HG02763 (cell line): ENCODE measurements around the gene ABLIM2.

Experiments
- ATAC-seq: cut with Tn5 transposase; IDR thresholded peaks from one replicate; pipeline ENCODE4 v1.9.1; 2021; ENCODE audit warnings: mild to moderate bottlenecking, moderate library complexity; ENCODE audit not compliant: unreplicated experiment

ABLIM2 gene

GRCh38 chr4:8107146-8107657 is 51.4 kb downstream of the ABLIM2 start:
- ATAC-seq: no peak

- ATAC-seq: no peak
These were observed 52.1 kb downstream of the ABLIM2 start for GRCh38 chr4:8106451-8107025.

GRCh38 chr4:8105306-8106100 is 53.1 kb downstream of the ABLIM2 start:
- ATAC-seq: no peak

- no peak for ATAC-seq
These were observed 53.9 kb downstream of the ABLIM2 start for GRCh38 chr4:8104491-8105305.

GRCh38 chr4:8103421-8104390 is 54.9 kb downstream of the ABLIM2 start:
- ATAC-seq: no peak

GRCh38 chr4:8102831-8103230 is 55.8 kb downstream of the ABLIM2 start:
- ATAC-seq: no peak

GRCh38 chr4:8102076-8102355 is 56.6 kb downstream of the ABLIM2 start:
- ATAC-seq: no peak

- ATAC-seq: no peak
These were observed 57.2 kb downstream of the ABLIM2 start for GRCh38 chr4:8101213-8102075.

- no peak for ATAC-seq
These were observed 58.6 kb downstream of the ABLIM2 start for GRCh38 chr4:8099981-8100464.

- ATAC-seq: no peak
These were observed 60.1 kb downstream of the ABLIM2 start for GRCh38 chr4:8098506-8098905.

- no peak for ATAC-seq
These were observed 60.8 kb downstream of the ABLIM2 start for GRCh38 chr4:8097721-8098345.

GRCh38 chr4:8097141-8097541 is 61.5 kb downstream of the ABLIM2 start:
- ATAC-seq: no peak

- ATAC-seq: no peak
These were observed 61.9 kb downstream of the ABLIM2 start for GRCh38 chr4:8096690-8097061.

GRCh38 chr4:8095956-8096689 is 62.5 kb downstream of the ABLIM2 start:
- no peak for ATAC-seq

- ATAC-seq: no peak
These were observed 64.9 kb downstream of the ABLIM2 start for GRCh38 chr4:8093587-8094274.

GRCh38 chr4:8092282-8092681 is 66.3 kb downstream of the ABLIM2 start:
- no peak for ATAC-seq

GRCh38 chr4:8090744-8091301 is 67.8 kb downstream of the ABLIM2 start:
- no peak for ATAC-seq

GRCh38 chr4:8090312-8090711 is 68.3 kb downstream of the ABLIM2 start:
- ATAC-seq: no peak
